Suprapubic skin (tissue), 4 donors: ENCODE data around the gene RBM12.

Experiments used
- EP300 ChIP-seq: sonication (generic); formaldehyde crosslinking; IDR thresholded peaks from one replicate; pipeline ENCODE4 v1.6.1; 2017; ENCODE audit warnings: antibody characterized with exemption
- POLR2A ChIP-seq, 2 donors: fragments of 450-650 bp; IDR thresholded peaks; one replicate each; pipeline ENCODE4 v1.6.1; 2017; ENCODE audit warnings: antibody characterized with exemption in 2 of 2, mild to moderate bottlenecking in 2 of 2, moderate library complexity in 2 of 2
- POLR2AphosphoS5 ChIP-seq, 3 donors: sonication (generic); formaldehyde crosslinking; IDR thresholded peaks; one replicate each; pipeline ENCODE4 v1.6.1; 2017; ENCODE audit warnings: antibody characterized with exemption in 3 of 3
- TF ChIP-seq, protein P1 (sequence below), 2 donors: fragments of 200-600 bp in 1 of 2; fragments of 450-650 bp in 1 of 2; sonication (generic) in 1 of 2; IDR thresholded peaks; one replicate each; pipeline ENCODE4 v1.5.1; 2016 to 2019; ENCODE audit warnings: antibody characterized with exemption in 2 of 2, mild to moderate bottlenecking in 1 of 2, moderate library complexity in 1 of 2

GRCh38 chr20:35702824-35703695 lies 38.4 kb upstream of the RBM12 start:
- TF ChIP-seq, protein P1, sequence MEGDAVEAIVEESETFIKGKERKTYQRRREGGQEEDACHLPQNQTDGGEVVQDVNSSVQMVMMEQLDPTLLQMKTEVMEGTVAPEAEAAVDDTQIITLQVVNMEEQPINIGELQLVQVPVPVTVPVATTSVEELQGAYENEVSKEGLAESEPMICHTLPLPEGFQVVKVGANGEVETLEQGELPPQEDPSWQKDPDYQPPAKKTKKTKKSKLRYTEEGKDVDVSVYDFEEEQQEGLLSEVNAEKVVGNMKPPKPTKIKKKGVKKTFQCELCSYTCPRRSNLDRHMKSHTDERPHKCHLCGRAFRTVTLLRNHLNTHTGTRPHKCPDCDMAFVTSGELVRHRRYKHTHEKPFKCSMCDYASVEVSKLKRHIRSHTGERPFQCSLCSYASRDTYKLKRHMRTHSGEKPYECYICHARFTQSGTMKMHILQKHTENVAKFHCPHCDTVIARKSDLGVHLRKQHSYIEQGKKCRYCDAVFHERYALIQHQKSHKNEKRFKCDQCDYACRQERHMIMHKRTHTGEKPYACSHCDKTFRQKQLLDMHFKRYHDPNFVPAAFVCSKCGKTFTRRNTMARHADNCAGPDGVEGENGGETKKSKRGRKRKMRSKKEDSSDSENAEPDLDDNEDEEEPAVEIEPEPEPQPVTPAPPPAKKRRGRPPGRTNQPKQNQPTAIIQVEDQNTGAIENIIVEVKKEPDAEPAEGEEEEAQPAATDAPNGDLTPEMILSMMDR (IDR thresholded peaks at IDR 0.05): no peak
- TF ChIP-seq EP300 (no peak), POLR2AphosphoS5 (IDR thresholded peaks at IDR 0.05) (no peak), POLR2A (IDR thresholded peaks at IDR 0.05) (no peak)
